Liver (tissue), 9 donors: ENCODE measurements around the gene S100A4. TPM values are rescaled to one million over a fixed set of nuclear protein-coding genes. Genes with fewer than 3 reads are reported as not detected.

ENCODE experiments used
- DNase-seq: peaks from one replicate; pipeline ENCODE4 v3.0.0-alpha.2; 2017; ENCODE audit warnings: low spot score
- H3K27ac ChIP-seq, 2 donors: one replicate each; pipeline ENCODE4 v1.7.0; 2013; ENCODE audit warnings: inconsistent platforms in 2 of 2, low read length in 2 of 2, control low read depth in 1 of 2, low read depth in 1 of 2, mild to moderate bottlenecking in 1 of 2
- H3K27me3 ChIP-seq, 4 donors: one replicate each; pipeline versions ENCODE4 v1.6.1 to v1.7.0; 2013; ENCODE audit warnings: low read length in 3 of 4, inconsistent platforms in 1 of 4, mild to moderate bottlenecking in 1 of 4, moderate library complexity in 1 of 4; ENCODE audit not compliant: control insufficient read depth in 4 of 4, insufficient read depth in 4 of 4
- H3K36me3 ChIP-seq, 4 donors: one replicate each; pipeline versions ENCODE4 v1.6.1 to v1.7.0; 2013; ENCODE audit warnings: low read length in 3 of 4, mild to moderate bottlenecking in 3 of 4, low read depth in 1 of 4, moderate library complexity in 1 of 4; ENCODE audit not compliant: control insufficient read depth in 4 of 4, insufficient read depth in 3 of 4
- H3K4me1 ChIP-seq, 4 donors: one replicate each; pipeline versions ENCODE4 v1.6.1 to v1.7.0; 2013; ENCODE audit warnings: low read length in 3 of 4, mild to moderate bottlenecking in 3 of 4, moderate library complexity in 1 of 4; ENCODE audit not compliant: control insufficient read depth in 4 of 4, insufficient read depth in 4 of 4
- H3K4me3 ChIP-seq, 3 donors: one replicate each; pipeline versions ENCODE4 v1.6.1 to v1.7.0; 2013; ENCODE audit warnings: low read length in 3 of 3, control low read depth in 1 of 3, low read depth in 1 of 3, mild to moderate bottlenecking in 1 of 3
- H3K9ac ChIP-seq, 2 donors: one replicate each; pipeline ENCODE4 v1.7.0; 2013; ENCODE audit warnings: low read length in 2 of 2, mild to moderate bottlenecking in 2 of 2, moderate library complexity in 2 of 2, control low read depth in 1 of 2, low read depth in 1 of 2
- H3K9me3 ChIP-seq, 4 donors: one replicate each; pipeline versions ENCODE4 v1.6.1 to v1.7.0; 2013; ENCODE audit warnings: low read length in 3 of 4; ENCODE audit not compliant: control insufficient read depth in 4 of 4
- FOXA2 ChIP-seq: IDR thresholded peaks from 2 replicates; pipeline ENCODE4 v1.6.1; 2016; ENCODE audit warnings: antibody characterized with exemption
- HNF4G ChIP-seq: IDR thresholded peaks from 2 replicates; pipeline ENCODE4 v1.6.1; 2016; ENCODE audit warnings: antibody characterized with exemption
- JUND ChIP-seq, 2 donors: IDR thresholded peaks; 2 replicates each; pipeline ENCODE4 v1.6.1; 2016; ENCODE audit warnings: antibody characterized with exemption in 2 of 2
- MAX ChIP-seq: IDR thresholded peaks from 2 replicates; pipeline ENCODE4 v1.6.1; 2016; ENCODE audit warnings: antibody characterized with exemption
- NR2F2 ChIP-seq: IDR thresholded peaks from 2 replicates; pipeline ENCODE4 v1.6.1; 2016; ENCODE audit warnings: antibody characterized with exemption
- RAD21 ChIP-seq, 2 donors: IDR thresholded peaks; 2 replicates each; pipeline ENCODE4 v1.6.1; 2016; ENCODE audit warnings: antibody characterized with exemption in 2 of 2, mild to moderate bottlenecking in 2 of 2
- REST ChIP-seq: IDR thresholded peaks from 2 replicates; pipeline ENCODE4 v1.6.1; 2016; ENCODE audit warnings: antibody characterized with exemption, mild to moderate bottlenecking
- RXRA ChIP-seq, 2 donors: IDR thresholded peaks; 2 replicates each; pipeline ENCODE4 v1.6.1; 2017 to 2018; ENCODE audit warnings: antibody characterized with exemption in 2 of 2, mild to moderate bottlenecking in 1 of 2
- SP1 ChIP-seq: IDR thresholded peaks from 2 replicates; pipeline ENCODE4 v1.6.1; 2018; ENCODE audit warnings: antibody characterized with exemption, mild to moderate bottlenecking
- ZBTB33 ChIP-seq: IDR thresholded peaks from 2 replicates; pipeline ENCODE4 v1.6.1; 2016; ENCODE audit warnings: antibody characterized with exemption
- WGBS: extraction: QIAGEN DNeasy Blood & Tissue Kit; methylation state at CpG from one replicate; pipeline ENCODE4 v1.1.7; 2013; 5-methylcytosine and 5-hydroxymethylcytosine counted together
- polyA plus RNA-seq, 2 donors: library from polyadenylated mRNA; stranded (reverse) in 1 of 2; unstranded in 1 of 2; fragments of 200-250 nt in 1 of 2; fragments of >200 nt in 1 of 2; fragmentation: Nextera tagmentation in 1 of 2; extraction: Ambion mirVana in 1 of 2; gene quantifications; one replicate each; pipeline versions ENCODE4 v1.2.1 to v1.2.3, GENCODE V29; 2013 to 2015
- total RNA-seq, 2 donors: library from RNA; depleted of rRNA; stranded (reverse); fragments of >200 nt; gene quantifications; one replicate each; pipeline ENCODE4 v1.2.3, GENCODE V29; 2014
- donor health status: healthy.
- donor health status: healthy.
- donor health status: healthy.
- donor health status: healthy.
- donor health status: healthy.

Gene S100A4
- total and polyA plus RNA-seq, 4 donors: 4.8 to 69.8 (median 16.7) TPM

DNA sequence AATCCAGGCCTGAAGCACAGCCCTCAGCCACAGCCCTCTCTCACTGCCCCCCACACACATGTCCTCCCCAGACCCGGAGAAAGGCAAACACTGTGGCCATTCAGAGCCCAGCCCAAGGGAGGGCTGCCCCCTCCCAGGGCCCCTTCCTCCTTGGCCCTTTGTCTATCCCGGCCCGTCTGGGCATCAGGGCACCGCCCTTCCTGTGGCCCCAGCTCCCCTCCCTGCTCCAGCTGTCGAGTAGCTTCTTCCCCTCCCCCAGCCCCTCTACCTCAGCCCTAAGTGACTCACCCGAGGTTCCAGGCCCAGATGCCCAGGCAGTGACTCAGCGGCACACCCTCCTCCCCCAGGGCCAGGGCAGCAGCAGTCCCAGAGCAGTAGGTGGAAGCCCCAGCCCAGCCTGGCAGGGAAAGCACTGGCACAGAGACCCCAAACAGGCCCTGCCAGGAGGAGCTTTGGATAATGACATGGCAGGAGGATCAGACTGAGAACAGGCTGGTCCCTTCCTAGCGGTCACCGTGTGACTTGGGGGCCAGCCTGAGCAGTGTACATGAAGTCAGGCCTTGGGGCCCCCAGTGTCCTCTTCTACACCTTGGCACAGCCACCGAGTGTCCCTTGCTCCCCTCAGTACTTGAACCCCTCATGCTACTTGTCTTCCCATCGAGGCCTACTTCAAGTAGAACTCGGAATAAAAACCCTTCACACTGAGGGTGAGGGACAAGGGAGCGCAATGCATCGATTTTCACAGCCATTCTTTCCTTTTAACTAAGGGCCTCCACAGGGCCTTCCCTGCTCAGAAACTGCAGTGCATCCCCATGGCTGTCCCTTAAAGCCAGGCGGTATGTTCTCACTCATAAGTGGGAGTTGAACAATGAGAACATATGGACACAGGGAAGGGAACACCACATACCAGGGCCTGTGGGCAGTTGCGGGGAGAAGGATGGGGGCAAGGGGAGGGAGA is 21.1 kb upstream of the S100A4 start:
- Histone ChIP-seq H3K9ac (no peak overlapping the region), H3K4me1 (peaks cover 0 to 9% (median 4%) of the 10 kb centered on the region in 4 donors), H3K9me3 (no peaks in the 10 kb centered on the region), H3K27ac (peak overlapping the region in 1 of 2 donors; percentile 68), H3K27me3 (no peaks in the 10 kb centered on the region), H3K36me3 (no peaks in the 10 kb centered on the region), H3K4me3 (no peak overlapping the region)
- TF ChIP-seq RXRA (IDR thresholded peaks at IDR 0.05) (no peak), JUND (IDR thresholded peaks at IDR 0.05) (peak; percentile 89 to 92), REST (no peak), HNF4G (no peak), RAD21 (IDR thresholded peaks at IDR 0.05) (no peak), FOXA2 (no peak), NR2F2 (no peak)
- no peak for DNase-seq
- WGBS: 77% methylated on average over 16 of the region's 16 CpGs

GRCh38 chr1:153565529-153566374 is 20.1 kb upstream of the S100A4 start, which contains the start of gene S100A2:
S100A2 (minus strand) TSS chr1:153565844; CDS start chr1:153563877, 1,967 bp downstream.
- DNase-seq: no peak
- WGBS: 65% methylated on average over 8 of the region's 8 CpGs

More at GRCh38 chr1:153565529-153566374, 20.1 kb upstream of the S100A4 start, which contains the start of gene S100A2:
- no peak within 1 kb of the TSS for H3K9ac ChIP-seq
- H3K36me3 ChIP-seq: no peaks in the 10 kb centered on the region
- peaks cover 0 to 9% (median 4%) of the 10 kb centered on the region in 4 donors for H3K4me1 ChIP-seq
- no peaks in the 10 kb centered on the region for H3K27me3 ChIP-seq
- no peak for TF ChIP-seq NR2F2
- TF ChIP-seq MAX: no peak
- TF ChIP-seq RAD21 (IDR thresholded peaks at IDR 0.05): no peak
- no peak for TF ChIP-seq ZBTB33
- TF ChIP-seq SP1: no peak
- TF ChIP-seq FOXA2: no peak
- no peaks in the 10 kb centered on the region for H3K9me3 ChIP-seq
- H3K4me3 ChIP-seq: no peak within 1 kb of the TSS
- H3K27ac ChIP-seq: peak within 1 kb of the TSS; percentile 51 to 68
